Body of pancreas (tissue), 4 donors: ENCODE data around the gene RAET1L.

Experiments
- CTCF ChIP-seq, 7 experiments: fragments of 450-650 bp in 4 of 7; fragments of 200-600 bp in 3 of 7; sonication (generic) in 3 of 7; IDR thresholded peaks; one replicate each; pipeline ENCODE4 v1.5.1; 2016 to 2019; ENCODE audit warnings: antibody characterized with exemption in 7 of 7
- POLR2A ChIP-seq, 3 donors: fragments of 450-650 bp; IDR thresholded peaks; one replicate each; pipeline ENCODE4 v1.6.1; 2016; ENCODE audit warnings: antibody characterized with exemption in 3 of 3, mild to moderate bottlenecking in 2 of 3

- TF ChIP-seq POLR2A (IDR thresholded peaks at IDR 0.05), result no peak
- no peak for TF ChIP-seq CTCF (IDR thresholded peaks at IDR 0.05)
Observed at GRCh38 chr6:150008588-150008987, 16.7 kb downstream of the RAET1L start.
